AG04449 (cell line): ENCODE data around the gene CLDN4.

Experiments used
- CTCF ChIA-PET: fragments of 350-600 bp; formaldehyde crosslinking; extraction: SDS; loops from one replicate; lab custom pipeline; 2021; ENCODE audit warnings: antibody characterized with exemption; lab: Yijun Ruan, JAX
- POLR2A ChIA-PET: fragments of 400-600, 350-600 bp; formaldehyde crosslinking; extraction: SDS; loops from one replicate; lab custom pipeline; 2020; ENCODE audit warnings: antibody characterized with exemption, inconsistent platforms; lab: Yijun Ruan, JAX
- DNase-seq: peaks from one replicate; pipeline ENCODE4 v3.0.0-alpha.2; 2010; ENCODE audit warnings: low read depth, low spot score
- H3K4me3 ChIP-seq: 2 replicates; pipeline ENCODE4 v1.5.1; 2011; ENCODE audit warnings: low read depth, mild to moderate bottlenecking, control low read depth, low read length
- TF ChIP-seq, protein P1 (sequence below): IDR thresholded peaks from one replicate; pipeline ENCODE4 v1.5.1; 2011; ENCODE audit warnings: mild to moderate bottlenecking, moderate library complexity, low read length, control low read depth, inconsistent platforms; ENCODE audit not compliant: insufficient read depth; ENCODE audit errors: missing control alignments

Gene CLDN4

GRCh38 chr7:73850781-73851207 is 20.0 kb downstream of the CLDN4 start:
- ChIA-PET POLR2A (interaction anchor here (0.6 to 1.2 kb wide), 10 partner anchors 8 to 146 kb away, joined by 3 to 8 read pairs (median 5); partner anchors contain the start of gene METTL27), CTCF (interaction anchor here (0.6 to 1.9 kb wide), 9 partner anchors 23 to 265 kb away, joined by 3 to 11 read pairs (median 3); partner anchors contain the start of gene ABHD11)
- peak; percentile 98 for DNase-seq
- H3K4me3 ChIP-seq, result no peak overlapping the region
- TF ChIP-seq, protein P1, sequence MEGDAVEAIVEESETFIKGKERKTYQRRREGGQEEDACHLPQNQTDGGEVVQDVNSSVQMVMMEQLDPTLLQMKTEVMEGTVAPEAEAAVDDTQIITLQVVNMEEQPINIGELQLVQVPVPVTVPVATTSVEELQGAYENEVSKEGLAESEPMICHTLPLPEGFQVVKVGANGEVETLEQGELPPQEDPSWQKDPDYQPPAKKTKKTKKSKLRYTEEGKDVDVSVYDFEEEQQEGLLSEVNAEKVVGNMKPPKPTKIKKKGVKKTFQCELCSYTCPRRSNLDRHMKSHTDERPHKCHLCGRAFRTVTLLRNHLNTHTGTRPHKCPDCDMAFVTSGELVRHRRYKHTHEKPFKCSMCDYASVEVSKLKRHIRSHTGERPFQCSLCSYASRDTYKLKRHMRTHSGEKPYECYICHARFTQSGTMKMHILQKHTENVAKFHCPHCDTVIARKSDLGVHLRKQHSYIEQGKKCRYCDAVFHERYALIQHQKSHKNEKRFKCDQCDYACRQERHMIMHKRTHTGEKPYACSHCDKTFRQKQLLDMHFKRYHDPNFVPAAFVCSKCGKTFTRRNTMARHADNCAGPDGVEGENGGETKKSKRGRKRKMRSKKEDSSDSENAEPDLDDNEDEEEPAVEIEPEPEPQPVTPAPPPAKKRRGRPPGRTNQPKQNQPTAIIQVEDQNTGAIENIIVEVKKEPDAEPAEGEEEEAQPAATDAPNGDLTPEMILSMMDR, result no peak

- DNase-seq, result peak; percentile 90
- TF ChIP-seq, protein P1, result no peak
- POLR2A ChIA-PET, result interaction anchor here (0.6 to 1.2 kb wide), 9 partner anchors 9 to 147 kb away, joined by 3 to 8 read pairs (median 4); partner anchors contain the start of gene METTL27
- CTCF ChIA-PET, result interaction anchor here (0.6 to 7.3 kb wide), 8 partner anchors 24 to 266 kb away, joined by 3 to 114 read pairs (median 6); partner anchors contain the start of gene ABHD11
- no peak overlapping the region for H3K4me3 ChIP-seq
Observed at GRCh38 chr7:73851410-73852338, 20.9 kb downstream of the CLDN4 start.

GRCh38 chr7:73852500-73852899 is 21.7 kb downstream of the CLDN4 start:
- TF ChIP-seq, protein P1, result no peak
- no peak for DNase-seq
- ChIA-PET CTCF (interaction anchor here (1.1 to 7.3 kb wide), 3 partner anchors 12 to 40 kb away, joined by 3 to 114 read pairs (median 45); no protein-coding TSS in a partner anchor), POLR2A (no interaction called here)
- H3K4me3 ChIP-seq, result no peak overlapping the region

DNA sequence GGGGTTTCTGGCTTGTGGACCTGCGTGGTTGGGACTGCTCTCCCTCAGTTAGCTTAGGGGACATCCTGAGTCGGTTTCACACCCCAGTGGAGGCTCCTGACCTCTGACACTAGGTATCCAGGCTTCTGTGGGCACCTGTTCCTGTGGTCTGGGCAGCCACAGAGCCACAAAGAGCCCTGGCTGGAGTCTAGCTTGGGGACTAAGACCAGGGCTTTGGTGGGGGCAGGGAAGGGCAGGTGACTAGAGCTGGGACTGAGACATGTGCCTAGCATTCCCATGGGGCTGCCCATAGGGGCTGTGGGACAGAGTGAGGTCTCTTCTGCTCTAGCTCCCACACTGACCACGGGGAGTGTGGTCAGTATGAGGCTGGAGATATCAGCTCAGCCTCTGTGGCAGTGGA is 26.1 kb downstream of the CLDN4 start:
- TF ChIP-seq, protein P1, result no peak
- CTCF ChIA-PET, result interaction anchor here (0.7 to 7.3 kb wide), 18 partner anchors 10 to 541 kb away, joined by 3 to 114 read pairs (median 7); partner anchors contain the start of genes ABHD11 and ELN
- POLR2A ChIA-PET, result no interaction called here

DNA sequence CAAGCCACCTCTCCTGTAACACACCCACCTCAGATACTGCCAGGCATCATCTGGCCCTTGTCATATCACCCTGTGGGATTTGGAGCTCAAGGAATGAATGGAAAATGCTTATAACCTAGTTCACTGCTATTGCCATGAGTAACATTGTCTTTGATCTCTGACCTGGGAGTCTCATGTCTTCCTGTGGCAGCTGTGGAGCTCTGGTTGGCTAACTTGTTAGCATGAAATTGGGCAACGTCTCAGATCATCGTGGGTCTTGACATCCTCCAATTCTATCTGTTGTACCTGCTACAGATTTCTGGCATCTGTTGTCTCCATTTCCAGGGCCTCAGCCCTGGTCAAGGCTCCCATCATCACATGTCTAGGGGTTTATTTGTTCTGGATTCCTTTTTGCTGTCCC is 28.0 kb downstream of the CLDN4 start:
- CTCF ChIA-PET, result interaction anchor here (0.7 to 7.3 kb wide), 3 partner anchors 46 to 542 kb away, joined by 3 to 114 read pairs (median 3); no protein-coding TSS in a partner anchor
- POLR2A ChIA-PET, result no interaction called here
- no peak overlapping the region for H3K4me3 ChIP-seq
- no peak for DNase-seq
- TF ChIP-seq, protein P1, result no peak

More for the DNA sequence above, 26.1 kb downstream of the CLDN4 start:
- no peak overlapping the region for H3K4me3 ChIP-seq
- DNase-seq, result no peak
